NOMO-1 treated with DMSO at 0.1 percent for 48 hours (cell line): ENCODE results near the gene PKNOX2.

ENCODE experiments used
- DNase-seq: peaks from one replicate; lab custom pipeline; 2025; ENCODE audit not compliant: unreplicated experiment; lab: John Stamatoyannopoulos, UW

The PKNOX2 gene

DNA sequence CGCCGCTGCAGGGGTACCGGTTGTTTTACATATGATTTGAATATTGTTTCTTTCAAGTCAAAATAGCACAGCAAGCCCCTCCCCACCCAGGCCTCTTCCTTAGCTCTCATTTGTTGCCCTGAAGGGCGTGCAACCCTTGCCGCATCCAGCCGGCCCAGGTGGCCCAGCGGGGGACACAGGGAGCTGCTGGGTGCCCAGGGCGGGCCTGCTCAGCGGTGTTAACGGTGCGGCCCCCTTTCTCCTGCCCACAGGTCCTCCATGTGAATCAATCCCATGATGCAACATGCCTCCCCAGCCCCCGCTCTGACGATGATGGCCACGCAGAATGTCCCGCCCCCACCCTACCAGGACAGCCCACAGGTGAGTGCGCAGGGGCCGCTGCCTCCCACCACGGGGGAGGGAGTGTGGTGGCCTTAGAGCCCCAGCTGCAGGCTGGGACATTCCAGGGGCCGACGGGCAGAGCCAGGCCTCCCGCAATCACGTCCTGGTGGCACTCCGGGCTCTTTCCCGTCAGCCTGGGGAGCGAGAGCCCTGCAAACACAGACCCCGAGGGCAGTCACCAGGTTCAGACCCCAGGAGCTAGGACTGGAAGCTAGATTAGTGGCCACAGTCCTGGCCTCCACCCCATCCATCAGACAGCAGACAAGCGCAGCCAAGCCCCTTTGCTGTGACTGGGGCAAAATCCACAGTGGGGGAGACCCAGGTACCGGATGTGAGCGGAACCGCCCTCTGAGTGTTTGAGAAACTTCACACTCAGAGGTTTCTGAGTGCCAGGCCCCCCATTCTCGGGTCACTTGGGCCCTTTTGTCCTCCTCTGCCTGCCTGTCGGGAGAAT is 186.7 kb downstream of the PKNOX2 start:
- DNase-seq: no peak

DNA sequence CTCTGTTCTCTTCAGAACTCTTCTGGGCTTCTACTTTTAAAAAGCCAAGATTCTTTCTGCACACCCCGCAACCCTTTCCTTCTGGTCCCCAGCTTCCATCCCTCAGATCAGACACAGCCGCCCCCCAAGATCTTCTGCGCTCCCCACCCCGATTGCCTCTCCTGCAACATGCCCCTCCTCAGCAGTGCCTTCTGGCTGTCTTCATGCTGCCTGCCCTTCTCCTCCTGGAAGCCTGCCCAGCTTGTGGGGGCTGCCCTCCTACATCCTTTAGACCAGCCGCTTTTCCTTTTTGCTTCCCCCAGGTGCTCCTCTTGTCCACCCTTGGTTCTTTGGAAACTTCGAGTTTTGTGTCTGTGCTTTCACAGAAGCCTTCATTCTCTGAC is 187.3 kb downstream of the PKNOX2 start:
- DNase-seq: no peak

DNA sequence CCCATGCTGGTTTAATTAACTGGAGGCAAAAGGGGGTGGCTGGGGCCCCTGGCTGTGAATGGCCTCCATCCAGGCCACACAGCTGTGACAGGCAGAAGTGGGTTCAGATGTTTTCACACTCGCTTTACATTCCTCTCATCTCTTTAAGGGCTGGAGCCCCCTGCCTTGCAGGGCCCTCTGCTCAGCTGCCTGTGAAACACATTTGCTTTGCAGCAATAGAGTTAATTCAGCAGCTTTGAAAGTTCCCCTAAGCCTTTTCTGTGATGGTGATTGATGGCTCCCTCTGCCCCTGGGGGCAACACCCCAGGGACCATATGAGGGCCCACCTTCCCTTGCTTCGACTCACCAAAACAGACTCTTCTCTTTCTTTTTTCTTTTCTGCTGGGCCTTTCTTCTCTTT is 192.2 kb downstream of the PKNOX2 start:
- DNase-seq: no peak

DNA sequence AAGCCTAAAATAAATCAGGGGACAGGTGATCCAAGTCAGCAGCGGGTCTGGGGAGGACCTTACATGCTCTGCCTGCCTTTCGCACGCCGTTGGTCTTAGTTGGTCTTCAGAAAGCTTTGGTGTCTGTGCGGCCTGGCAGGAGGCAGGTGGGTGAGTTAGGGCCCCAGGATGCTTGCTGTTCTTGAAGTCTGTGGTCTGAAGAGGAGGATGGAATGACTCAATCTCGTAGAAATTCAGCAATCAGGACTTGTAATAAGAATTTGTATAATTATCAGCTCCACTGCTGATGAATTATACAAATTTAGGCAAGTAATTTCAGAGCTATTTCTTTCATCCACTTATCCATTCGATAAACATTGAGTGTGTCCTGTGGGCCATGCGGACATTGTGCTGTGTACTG is 193.0 kb downstream of the PKNOX2 start:
- DNase-seq: no peak

DNA sequence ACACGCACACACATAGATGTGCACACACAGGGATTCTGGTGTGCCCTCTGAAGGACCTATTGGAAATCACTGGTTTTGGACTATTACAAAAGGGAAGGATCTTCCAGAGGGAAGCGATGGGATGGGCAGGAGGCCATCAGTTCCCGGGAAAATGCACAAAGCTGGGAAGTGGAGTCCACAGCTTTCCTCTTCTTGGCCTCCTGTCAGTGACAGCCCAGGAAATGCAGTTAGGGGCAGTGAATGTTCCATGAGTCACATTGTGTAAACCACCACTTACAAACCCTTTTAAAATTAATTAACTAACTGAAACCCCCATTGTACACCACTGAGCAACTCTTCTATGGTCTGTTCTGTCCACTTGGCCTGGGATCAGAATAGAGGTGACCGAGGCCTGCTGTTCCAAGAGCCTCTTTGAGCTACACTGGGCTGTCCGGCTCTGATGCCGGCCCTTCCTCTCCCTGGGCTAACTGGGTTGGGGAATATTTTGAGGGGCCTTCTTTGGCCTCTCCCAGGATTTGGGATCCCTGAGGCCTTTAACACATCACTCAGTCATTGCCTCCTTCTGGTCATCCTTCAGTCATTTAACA is 193.8 kb downstream of the PKNOX2 start:
- no peak for DNase-seq

DNA sequence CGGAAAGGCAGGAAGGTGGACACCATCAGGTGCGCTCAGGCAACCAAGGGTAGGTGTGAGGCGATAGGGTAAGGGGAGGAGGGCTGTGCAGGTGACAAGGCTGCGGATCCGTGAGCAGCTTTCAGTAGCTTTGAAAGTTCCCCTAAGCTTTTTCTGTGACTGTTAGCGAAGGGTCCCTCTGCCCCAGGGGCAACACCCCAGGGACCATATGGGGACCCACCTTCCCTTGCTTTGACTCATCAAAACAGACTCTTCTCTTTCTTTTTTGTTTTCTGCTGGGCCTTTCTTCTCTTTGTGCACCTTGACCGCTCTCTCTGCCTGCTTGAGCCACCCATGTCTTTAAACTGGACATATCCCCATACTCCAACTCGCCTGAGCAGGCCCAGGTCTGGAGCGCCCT is 194.6 kb downstream of the PKNOX2 start:
- DNase-seq: no peak

GRCh38 chr11:125360066-125360465 is 195.5 kb downstream of the PKNOX2 start:
- DNase-seq: no peak

DNA sequence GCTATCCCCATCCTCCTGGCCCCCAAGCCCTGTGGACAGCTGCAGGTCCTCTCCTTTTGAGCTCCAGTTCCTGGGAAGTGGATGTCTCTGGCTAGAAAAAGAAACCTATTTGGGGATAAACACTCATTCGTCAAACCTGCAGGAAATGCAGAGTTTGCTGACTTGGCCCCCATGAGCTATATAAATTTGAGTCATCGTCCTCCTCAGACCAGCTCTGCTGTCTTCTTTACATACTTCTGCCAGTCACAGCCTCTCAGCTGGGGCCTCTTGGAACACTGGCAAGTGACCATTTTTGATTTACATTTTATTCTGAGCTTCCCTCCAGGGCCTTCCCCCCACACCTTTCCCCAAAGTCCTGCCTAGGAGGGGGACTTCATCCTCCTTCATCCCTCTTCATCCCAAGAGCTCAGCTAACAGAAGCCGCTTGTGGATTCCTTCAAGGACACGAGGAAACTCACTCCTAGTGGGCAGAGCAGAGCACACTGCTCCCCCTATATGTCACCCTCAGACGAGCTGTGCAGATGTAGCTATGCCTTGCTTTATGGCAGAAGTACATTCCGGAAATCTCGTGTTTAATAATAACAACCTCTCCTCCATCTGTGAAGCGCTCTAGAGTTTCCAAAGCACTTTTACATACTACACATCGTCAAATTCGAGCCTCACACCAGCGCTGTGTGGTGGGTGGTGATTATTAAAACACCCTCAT is 199.7 kb downstream of the PKNOX2 start:
- no peak for DNase-seq

GRCh38 chr11:125365196-125365931 is 200.8 kb downstream of the PKNOX2 start:
- DNase-seq: no peak

DNA sequence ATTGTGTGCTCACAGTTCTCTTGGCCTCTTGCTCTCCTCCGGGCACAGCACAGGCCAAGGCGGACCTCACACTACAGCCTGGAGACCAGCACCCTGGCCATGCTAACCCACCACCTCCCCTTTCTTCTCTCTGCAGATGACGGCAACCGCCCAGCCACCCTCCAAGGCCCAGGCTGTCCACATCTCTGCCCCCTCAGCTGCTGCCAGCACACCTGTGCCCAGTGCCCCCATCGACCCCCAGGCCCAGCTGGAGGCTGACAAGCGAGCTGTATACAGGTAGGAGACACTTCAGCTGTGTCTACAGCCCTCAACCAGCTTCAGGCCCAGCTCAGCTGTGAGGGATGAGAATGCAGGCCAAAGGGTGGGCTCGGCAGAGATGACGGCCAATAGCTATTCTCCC is 203.2 kb downstream of the PKNOX2 start:
- no peak for DNase-seq

GRCh38 chr11:125368757-125369156 is 204.2 kb downstream of the PKNOX2 start:
- no peak for DNase-seq

DNA sequence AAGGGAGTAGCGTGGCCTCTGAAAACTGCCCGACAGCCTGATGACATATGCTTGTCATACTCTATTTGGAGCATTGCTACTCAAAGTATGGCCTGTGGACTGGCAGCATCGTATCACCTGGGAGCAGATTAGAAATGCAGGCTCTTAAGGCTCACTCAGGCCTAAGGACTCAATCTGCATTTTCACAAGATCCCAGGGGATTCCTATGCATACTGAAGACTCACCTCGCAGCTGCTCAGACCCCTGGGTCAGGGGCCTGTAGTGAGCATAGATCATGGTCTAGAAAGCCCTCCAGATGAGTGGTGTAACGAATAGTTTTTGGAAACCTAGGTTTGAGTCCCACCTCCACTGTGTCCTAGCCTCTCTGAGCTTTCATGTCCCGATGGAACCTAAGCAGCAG is 205.3 kb downstream of the PKNOX2 start:
- DNase-seq: no peak

- DNase-seq: no peak
Observed at GRCh38 chr11:125370561-125371389, 206.2 kb downstream of the PKNOX2 start.

GRCh38 chr11:125371431-125371935 is 206.9 kb downstream of the PKNOX2 start:
- DNase-seq: no peak

DNA sequence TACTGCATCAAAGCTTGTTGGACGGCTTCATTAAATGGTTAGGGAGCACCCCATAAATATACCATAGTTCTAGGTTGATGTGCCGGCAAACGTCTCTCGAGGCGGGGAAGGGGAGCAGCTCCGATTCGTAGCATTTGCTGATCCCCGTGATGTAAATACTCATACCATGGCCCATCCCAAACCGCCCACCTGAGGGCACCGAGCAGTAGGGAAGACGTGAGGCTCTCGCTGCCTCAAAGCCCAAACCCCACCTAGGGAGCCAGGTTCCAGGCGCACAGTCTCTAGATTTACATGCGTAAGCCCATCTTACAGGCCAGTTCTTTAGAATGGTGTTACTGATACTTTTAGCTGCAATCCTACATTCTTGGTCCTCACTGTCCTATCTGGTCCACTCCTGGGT is 207.5 kb downstream of the PKNOX2 start:
- DNase-seq: no peak

- no peak for DNase-seq
Observed at GRCh38 chr11:125372911-125373310, 208.4 kb downstream of the PKNOX2 start.

DNA sequence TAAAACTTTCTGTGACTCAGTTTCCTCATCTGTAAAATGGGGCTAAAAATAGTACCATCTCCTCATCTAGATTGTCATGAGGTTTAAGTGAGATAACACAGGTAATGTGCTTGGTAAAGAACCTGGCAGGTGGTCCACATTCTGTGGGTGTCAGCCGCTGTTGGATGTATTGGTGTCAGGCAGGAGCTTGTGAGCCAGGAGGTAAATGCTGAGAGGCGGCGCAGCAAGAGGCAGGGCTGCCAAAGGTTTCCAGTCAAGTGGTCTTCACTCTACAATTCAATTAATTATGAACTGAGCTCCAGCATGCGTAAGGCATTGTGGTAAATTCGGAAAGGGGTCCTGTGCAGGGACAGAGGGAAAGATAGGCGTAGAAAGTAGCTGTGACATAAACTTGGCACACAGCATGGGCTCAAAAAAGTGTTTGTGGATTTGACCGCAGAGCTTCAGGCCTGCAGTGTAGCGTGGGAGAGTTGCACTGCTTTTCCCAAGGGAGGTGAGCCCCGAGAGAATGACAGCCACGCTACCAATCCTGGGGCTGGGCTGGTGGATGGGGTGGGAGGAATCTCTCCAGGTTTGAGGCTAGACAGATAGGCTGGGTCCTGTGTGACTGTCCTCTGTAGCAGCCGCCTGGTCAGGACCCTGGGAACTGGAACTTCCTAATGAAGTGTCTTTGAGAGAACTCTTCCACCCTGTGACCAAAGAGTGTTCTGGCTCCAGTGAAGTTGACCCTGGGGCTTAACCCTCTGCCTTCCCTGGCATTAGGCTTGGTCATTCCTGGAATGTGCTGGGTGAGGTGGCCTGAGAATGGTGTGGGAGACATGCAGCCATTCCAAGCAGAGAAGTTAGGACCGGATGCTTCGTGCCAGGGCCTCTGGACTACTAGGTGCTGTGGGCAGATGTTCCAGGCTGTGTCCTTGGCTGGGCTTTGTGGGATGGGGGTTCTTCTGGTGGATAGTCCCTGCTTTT is 209.2 kb downstream of the PKNOX2 start:
- no peak for DNase-seq

DNA sequence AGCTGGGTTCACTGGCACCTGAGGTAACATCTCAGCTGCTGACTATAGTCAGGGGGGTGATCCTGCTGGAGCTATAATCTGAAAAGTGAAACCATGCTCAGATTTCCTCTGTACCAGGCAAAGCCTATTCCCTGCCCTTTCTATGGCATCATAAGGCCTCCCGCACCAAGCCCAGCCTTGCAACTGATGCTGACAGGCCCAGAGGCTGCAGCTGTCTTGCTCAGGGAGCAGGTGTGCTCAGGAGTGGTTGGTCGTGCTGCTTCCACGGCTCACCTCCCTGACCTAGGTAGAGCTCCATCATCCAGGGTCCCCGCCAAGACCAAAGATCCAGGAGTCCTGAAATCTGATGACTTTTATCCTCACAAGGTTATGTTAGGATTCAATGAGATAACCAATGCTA is 209.8 kb downstream of the PKNOX2 start:
- no peak for DNase-seq

- no peak for DNase-seq
Observed at GRCh38 chr11:125375146-125375545, 210.6 kb downstream of the PKNOX2 start.
